HepG2 (cell line): Measurements from ENCODE around the gene TCP11L1. TPM values are rescaled to one million over a fixed set of nuclear protein-coding genes. Genes with fewer than 3 reads are reported as not detected.
A peak's percentile ranks its signal among the peaks of the same experiment; 100 is the strongest.

Experiments
- AKNA ChIP-seq: sonication (generic); formaldehyde crosslinking; IDR thresholded peaks from 2 replicates; pipeline ENCODE4 v1.4.0; 2020; ENCODE audit warnings: missing genetic modification reagents, borderline replicate concordance
- ESRRA ChIP-seq: sonication (generic); formaldehyde crosslinking; IDR thresholded peaks from 2 replicates; pipeline ENCODE4 v1.5.1; 2020; ENCODE audit warnings: mild to moderate bottlenecking, low read depth, missing genetic modification reagents
- MEIS2 ChIP-seq: sonication (generic); formaldehyde crosslinking; IDR thresholded peaks from 2 replicates; pipeline ENCODE4 v1.9.0; 2021; ENCODE audit warnings: mild to moderate bottlenecking, missing genetic modification reagents
- PLSCR1 ChIP-seq: sonication (generic); formaldehyde crosslinking; IDR thresholded peaks from 2 replicates; pipeline ENCODE4 v1.5.0; 2020; ENCODE audit warnings: missing genetic modification reagents, mild to moderate bottlenecking, borderline replicate concordance
- SNAI1 ChIP-seq: sonication (generic); formaldehyde crosslinking; IDR thresholded peaks from 2 replicates; pipeline ENCODE4 v1.5.0; 2020; ENCODE audit warnings: mild to moderate bottlenecking, missing genetic modification reagents, borderline replicate concordance
- ZBTB3 ChIP-seq: sonication (generic); formaldehyde crosslinking; IDR thresholded peaks from 2 replicates; pipeline ENCODE4 v1.4.0; 2020; ENCODE audit warnings: low read depth, mild to moderate bottlenecking, moderate library complexity, missing genetic modification reagents, borderline replicate concordance
- ZBTB37 ChIP-seq: sonication (generic); formaldehyde crosslinking; IDR thresholded peaks from 2 replicates; pipeline ENCODE4 v1.4.0; 2020; ENCODE audit warnings: mild to moderate bottlenecking, missing genetic modification reagents
- ZNF407 ChIP-seq: sonication (generic); formaldehyde crosslinking; IDR thresholded peaks from one replicate; pipeline ENCODE4 v1.5.1; 2020; ENCODE audit warnings: mild to moderate bottlenecking, missing genetic modification reagents; ENCODE audit errors: not compliant biosample characterization
- ZNF446 ChIP-seq: sonication (generic); formaldehyde crosslinking; IDR thresholded peaks from 2 replicates; pipeline ENCODE4 v1.5.0; 2020; ENCODE audit warnings: mild to moderate bottlenecking, missing genetic modification reagents
- ZNF703 ChIP-seq: sonication (generic); formaldehyde crosslinking; IDR thresholded peaks from 2 replicates; pipeline ENCODE4 v1.5.1; 2020; ENCODE audit warnings: missing genetic modification reagents, mild to moderate bottlenecking, moderate library complexity, borderline replicate concordance
- polyA plus RNA-seq, 8 experiments: library from polyadenylated mRNA; depleted of rRNA in 3 of 8; stranded (reverse) in 7 of 8; unstranded in 1 of 8; fragments of >200 nt; fragmentation: Illumina TruSeq in 4 of 8; extraction: Trizol in 4 of 8; gene quantifications; 2 replicates each; pipeline versions ENCODE4 v1.2.1 to v1.2.3, GENCODE V29; 2011 to 2016; ENCODE audit warnings: low read depth in 4 of 8, missing spikeins in 1 of 8, mixed read lengths in 1 of 8; ENCODE audit not compliant: insufficient read depth in 1 of 8
- total RNA-seq, 5 experiments: library from RNA; depleted of rRNA; stranded (reverse); fragments of >200 nt; fragmentation: Illumina TruSeq; extraction: Trizol; gene quantifications; 2 replicates each; pipeline ENCODE4 v1.2.3, GENCODE V29; 2016; ENCODE audit warnings: low read depth in 1 of 5

Gene TCP11L1
- total and polyA plus RNA-seq, 2 of the 13 experiments (the other 11 are each of a cell fraction or from before 2014, with no cell fraction given): 7.9 to 10.1 TPM

GRCh38 chr11:33015621-33016551, 23.5 kb upstream of the TCP11L1 start, which contains the start of gene DEPDC7 (continued):
- TF ChIP-seq ZNF446 (CRISPR knock-in tag) (peak; percentile 14; the same call in 1 of the 2 replicates), SNAI1 (CRISPR knock-in tag) (peak; percentile 63; the same call in 1 of the 2 replicates), ESRRA (CRISPR knock-in tag) (peak; percentile 38; the same call in 1 of the 2 replicates), AKNA (CRISPR knock-in tag) (no peak), PLSCR1 (CRISPR knock-in tag) (no peak), ZBTB37 (CRISPR knock-in tag) (0 out of 2 replicates have a peak, but pooled peaks have one; percentile 25), ZBTB3 (CRISPR knock-in tag) (no peak; the same call in 1 of the 2 replicates), ZNF703 (CRISPR knock-in tag) (no peak), MEIS2 (CRISPR knock-in tag) (peak; percentile 32; the same call in 1 of the 2 replicates), ZNF407 (peak; percentile 36)
